Measurements from ENCODE around the gene CTNNBL1.

- TF ChIP-seq EZH2 (IDR thresholded peaks at IDR 0.05; ENCODE audit: low read length, unreplicated experiment) = no peak
- TF ChIP-seq, protein P1, sequence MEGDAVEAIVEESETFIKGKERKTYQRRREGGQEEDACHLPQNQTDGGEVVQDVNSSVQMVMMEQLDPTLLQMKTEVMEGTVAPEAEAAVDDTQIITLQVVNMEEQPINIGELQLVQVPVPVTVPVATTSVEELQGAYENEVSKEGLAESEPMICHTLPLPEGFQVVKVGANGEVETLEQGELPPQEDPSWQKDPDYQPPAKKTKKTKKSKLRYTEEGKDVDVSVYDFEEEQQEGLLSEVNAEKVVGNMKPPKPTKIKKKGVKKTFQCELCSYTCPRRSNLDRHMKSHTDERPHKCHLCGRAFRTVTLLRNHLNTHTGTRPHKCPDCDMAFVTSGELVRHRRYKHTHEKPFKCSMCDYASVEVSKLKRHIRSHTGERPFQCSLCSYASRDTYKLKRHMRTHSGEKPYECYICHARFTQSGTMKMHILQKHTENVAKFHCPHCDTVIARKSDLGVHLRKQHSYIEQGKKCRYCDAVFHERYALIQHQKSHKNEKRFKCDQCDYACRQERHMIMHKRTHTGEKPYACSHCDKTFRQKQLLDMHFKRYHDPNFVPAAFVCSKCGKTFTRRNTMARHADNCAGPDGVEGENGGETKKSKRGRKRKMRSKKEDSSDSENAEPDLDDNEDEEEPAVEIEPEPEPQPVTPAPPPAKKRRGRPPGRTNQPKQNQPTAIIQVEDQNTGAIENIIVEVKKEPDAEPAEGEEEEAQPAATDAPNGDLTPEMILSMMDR (conservative IDR thresholded peaks at IDR 0.05; ENCODE audit: low read depth, low read length) = peak; percentile 70
Measured at GRCh38 chr20:37903317-37904007, 209.6 kb downstream of the CTNNBL1 start.
